GM19099 (cell line): Measurements from ENCODE around the gene PROSER1.
A peak's percentile ranks its signal among the peaks of the same experiment; 100 is the strongest.

ENCODE experiments used
- POLR2A ChIP-seq: IDR thresholded peaks from 3 replicates; pipeline ENCODE4 v1.6.1; 2011; ENCODE audit warnings: low read depth; ENCODE audit not compliant: insufficient read length; ENCODE audit errors: extremely low read depth

Gene PROSER1

DNA sequence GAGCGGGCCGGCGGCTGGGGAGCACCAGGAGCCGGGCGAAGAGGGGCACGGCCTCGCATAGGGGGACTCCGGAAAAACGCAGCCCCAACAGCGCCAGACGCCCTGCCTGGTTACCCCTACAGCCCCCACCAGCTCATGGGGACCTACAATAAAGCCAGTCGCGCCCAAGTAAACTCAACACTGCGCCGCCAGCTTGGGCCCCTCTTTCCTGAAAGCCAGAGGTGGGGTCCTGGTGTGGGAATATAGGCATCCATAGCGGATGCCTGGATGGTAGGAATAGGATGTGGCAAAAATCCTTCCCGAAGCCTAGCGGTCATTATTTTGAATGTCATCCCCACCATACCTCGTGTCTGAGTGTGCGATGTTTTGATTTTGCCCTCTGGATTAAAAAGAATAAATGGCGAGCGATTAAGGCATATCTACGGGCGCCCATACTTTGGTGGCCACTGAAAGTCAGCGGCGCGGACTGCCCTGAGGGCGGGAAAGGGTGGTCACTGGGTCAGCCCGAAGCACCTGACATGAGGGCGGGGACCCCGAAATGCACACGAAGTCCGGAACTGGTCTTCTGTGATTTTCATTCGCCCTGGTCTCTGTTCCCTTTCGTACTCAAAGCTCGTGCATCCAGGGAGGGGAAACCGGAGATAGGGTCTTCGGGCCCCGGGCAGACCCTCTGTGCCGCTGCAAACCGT, at the start of gene PROSER1, which contains the start of gene NHLRC3:
PROSER1 (minus strand) TSS at position 210 of the 689 bp plus-strand sequence. CDS start 847 bp downstream, outside the sequence.
NHLRC3 (plus strand) TSS at position 577 of the 689 bp plus-strand sequence. CDS start 184 bp downstream, outside the sequence.
- peak; percentile 67 for TF ChIP-seq POLR2A

DNA sequence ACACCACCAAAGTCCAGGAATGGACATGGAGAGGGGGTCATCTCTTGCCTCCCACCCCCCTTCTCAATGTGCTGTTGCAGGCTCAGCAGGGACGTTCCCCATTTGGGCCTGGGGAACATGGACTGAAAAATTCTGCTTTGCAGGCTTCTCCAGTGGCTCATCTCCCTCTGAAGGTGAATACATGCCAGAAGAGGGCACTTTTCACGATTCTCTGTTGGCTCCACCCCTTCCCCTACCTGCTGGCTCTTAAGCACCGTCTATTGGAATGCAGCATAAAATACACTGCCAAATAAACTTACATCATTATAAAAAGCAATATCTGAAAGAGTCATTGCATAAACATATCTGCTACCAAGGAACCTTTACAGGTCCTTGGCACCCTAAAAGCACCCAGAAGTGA, 36.1 kb upstream of the PROSER1 start:
- no peak for TF ChIP-seq POLR2A

DNA sequence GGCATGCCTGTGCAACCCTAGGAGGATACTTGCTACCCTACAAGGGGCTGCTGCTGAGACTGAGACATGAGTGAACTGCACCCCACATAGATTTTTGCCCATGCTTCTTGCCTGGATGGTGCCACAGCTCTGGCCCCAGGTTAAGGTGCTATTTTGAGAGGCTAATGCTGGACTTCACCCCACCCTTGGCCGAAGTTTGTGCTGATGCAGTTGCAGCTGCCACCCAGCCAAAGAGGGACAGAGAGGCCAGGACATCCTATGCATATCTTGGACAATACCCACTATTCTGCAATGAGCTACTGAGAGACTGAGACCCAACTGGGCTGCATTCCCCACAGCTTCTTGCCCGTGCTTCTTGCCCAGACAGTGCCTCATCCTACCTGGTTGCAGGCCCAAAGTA, 35.0 kb upstream of the PROSER1 start:
- no peak for TF ChIP-seq POLR2A

DNA sequence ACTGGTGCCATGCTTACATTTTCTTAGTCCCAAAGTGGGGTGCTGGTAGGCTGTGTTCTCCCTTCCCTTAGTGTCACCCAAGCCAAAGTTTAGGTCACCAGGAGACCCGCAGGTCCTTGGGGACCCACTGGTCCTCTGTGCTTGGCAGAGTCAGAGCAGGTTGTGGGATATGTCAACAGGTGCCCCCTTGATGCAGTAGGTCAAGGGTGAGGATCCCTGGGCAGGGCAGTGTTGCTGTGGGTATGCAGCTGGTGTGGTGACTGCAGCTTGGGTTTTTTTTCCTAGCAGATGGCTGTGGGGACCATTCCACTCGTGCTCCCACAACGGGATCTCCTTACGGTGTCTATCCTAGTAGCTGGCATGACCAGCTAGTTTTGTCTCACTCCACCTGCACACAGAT, 24.1 kb upstream of the PROSER1 start:
- no peak for TF ChIP-seq POLR2A

DNA sequence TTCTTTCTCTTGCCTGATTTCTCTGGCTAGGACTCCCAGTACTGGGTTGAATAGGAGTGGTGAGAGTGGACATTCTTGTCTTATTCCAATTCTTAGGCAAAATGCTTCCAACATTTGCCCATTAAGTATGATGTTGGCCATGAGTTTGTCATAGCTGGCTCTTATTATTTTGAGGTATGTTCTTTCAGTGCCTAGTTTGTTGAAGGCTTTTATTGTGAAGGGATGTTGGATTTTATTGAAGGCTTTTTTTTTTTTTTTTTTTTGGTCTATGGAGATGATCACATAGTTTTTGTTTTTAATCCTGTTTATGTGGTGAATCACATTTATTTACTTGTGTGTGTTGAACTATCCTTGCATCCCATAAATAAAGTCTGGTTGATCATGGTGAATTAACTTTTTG, 20.2 kb upstream of the PROSER1 start:
- no peak for TF ChIP-seq POLR2A

DNA sequence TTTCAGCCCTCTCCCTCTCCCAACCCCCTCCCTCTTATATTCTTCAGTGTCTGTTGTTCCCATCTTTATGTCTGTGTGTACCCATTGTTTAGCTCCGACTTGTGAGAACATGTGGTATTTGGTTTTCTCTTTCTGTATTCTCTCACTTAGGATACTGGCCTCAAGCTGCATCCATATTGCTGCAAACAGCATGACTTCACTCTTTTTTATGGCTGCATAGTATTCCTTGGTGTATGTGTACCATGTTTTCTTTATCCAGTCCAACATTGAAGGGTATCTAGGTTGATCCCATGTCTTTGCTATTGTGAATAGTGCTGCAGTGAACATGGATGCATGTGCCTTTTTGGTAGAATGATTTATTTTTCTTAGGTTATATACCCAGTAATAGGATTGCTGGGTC, 18.1 kb upstream of the PROSER1 start:
- TF ChIP-seq POLR2A, result no peak

DNA sequence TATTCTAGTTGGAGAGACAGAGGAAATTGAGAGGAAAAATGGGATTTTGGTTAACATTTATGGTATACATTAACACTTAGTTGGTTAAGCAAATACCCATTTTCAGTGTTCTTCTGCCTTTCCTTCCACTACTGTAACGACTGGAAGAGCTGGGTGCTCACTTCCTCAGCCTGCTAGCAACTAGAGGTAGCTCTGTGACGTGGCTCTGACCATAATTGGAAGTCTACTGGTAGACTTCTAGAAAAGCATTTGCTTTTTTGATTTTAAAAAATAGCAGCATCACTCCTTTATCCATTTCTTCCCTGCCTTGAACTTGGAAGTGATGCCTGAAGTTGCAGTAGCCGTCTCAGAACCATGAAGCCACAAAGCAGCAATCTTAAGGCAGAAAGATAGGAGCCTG, 16.2 kb upstream of the PROSER1 start:
- no peak for TF ChIP-seq POLR2A

DNA sequence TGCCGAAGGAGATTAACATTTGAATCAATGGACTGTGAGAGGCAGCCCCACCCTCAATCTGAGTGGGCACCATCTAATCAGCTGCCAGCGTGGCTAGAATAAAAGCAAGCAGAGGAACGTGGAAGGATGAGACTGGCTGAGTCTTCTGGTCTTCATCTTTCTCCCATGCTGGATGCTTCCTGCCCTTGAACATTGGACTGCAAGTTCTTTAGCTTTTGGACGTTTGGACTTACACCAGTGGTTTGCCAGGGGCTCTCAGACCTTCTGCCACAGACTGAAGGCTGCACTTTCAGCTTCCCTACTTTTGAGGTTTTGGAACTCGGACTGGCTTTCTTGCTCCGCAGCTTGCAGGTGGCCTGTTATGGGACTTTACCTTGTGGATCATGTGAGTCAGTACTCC, 15.1 kb upstream of the PROSER1 start:
- TF ChIP-seq POLR2A, result no peak

DNA sequence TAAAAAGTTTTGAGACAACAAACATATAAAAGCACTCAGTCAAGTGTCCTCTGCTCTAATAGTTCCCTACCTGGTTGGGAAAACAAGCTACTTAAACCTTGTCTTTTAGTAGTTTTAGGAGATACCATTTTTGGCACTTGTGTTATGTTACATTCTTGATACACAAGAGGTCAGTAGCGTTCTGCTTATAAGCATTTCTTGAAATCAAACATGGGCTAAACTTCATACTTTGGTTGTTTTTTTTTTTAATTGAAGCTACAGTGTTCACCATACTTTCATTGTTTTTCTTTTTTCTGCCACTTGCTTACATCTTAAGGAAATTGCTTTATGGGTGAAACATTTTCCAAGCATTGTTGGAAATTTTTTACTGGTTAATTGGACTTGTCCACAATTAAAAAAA, 13.3 kb upstream of the PROSER1 start:
- no peak for TF ChIP-seq POLR2A

DNA sequence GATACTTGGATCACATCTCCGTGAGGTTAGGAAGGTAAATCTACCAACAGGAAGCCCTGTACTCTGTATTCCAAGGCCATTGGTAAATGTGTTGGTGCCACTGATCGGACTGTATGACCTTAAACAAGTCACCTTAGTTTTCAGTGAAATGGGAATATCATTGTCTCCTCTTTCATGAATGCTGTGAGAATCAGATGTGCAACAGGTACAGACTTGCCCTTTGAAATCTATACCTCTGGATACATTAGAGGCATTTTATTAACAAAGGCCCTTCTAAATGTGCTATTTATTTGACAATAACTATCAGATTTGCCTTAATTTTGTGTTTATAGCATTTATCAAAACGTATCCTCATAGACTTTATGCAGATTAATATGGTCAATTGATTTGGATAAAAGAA, 11.4 kb upstream of the PROSER1 start:
- no peak for TF ChIP-seq POLR2A

DNA sequence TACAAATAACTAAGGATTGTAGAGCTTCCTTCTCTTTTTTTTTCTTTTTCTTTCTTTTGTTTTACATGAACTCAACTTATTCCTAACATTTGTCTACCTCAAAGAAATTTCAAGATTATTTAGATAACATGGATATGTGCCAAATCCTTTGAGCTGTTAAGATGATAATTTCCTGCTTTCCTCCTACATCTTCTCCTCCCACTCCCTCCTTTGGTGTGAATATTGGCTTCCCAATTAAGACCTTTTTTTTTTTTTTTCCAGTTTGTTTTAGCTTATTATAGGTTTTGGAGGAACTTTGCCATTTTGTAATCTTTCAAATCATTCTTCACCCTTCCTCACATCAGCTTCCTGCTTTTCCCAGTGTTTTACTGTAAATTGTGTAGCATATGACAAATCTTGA, 10.9 kb upstream of the PROSER1 start:
- no peak for TF ChIP-seq POLR2A

DNA sequence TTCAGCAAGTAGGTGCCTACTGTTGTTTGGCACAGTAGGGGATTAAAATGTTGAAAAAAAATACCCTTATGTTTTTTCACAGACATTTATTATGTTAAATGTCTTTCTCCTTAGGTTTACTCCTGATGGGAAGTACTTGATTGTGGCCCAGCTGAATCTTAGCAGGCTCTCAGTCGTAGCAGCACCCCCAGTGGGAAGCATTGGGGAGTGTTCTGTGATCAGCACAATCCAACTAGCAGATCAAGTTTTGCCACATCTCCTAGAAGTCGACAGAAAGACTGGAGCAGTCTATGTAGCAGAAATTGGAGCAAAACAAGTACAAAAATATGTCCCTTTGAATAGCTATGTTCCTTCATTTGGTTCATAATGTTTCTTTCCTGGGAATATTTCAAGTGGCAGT, 9.7 kb upstream of the PROSER1 start:
- no peak for TF ChIP-seq POLR2A

DNA sequence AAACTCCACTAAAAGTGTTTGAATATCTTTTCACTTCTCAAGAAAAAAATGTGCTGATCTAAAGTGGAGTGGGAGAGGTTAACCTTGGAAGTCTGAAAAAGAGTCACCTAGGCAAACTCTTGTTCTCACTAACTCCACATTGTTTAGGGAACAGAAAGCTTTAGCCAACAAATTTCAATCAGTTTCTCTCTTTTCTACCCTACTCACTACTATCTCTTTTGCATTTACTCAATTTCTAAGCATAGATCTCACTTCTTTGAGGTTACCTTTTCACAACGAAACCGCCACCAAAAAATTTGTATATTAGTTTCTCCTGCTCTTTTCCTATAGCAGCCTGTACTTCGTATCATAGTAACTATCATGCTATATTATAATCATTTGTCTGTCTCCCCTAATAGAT, 6.6 kb upstream of the PROSER1 start:
- no peak for TF ChIP-seq POLR2A

DNA sequence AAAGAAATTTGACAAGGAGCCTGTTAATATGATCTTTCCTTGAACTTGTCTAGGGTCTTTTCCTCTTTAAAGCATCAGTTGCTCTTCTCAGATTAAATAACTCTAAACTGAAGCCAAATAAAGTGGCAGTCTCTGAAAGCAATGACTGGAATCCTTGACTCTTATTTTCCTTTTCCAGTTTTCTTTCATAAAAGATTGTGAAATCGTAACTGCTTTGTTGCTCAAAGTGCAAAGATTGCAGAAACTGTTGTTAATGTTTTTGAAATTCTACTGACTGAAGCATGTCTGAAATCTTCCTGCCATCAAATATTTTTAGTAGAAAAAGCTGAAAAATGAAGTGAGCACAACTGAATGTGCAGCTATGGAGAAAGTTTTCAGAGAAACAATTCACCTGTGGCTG, 2.3 kb upstream of the PROSER1 start:
- TF ChIP-seq POLR2A, result no peak

DNA sequence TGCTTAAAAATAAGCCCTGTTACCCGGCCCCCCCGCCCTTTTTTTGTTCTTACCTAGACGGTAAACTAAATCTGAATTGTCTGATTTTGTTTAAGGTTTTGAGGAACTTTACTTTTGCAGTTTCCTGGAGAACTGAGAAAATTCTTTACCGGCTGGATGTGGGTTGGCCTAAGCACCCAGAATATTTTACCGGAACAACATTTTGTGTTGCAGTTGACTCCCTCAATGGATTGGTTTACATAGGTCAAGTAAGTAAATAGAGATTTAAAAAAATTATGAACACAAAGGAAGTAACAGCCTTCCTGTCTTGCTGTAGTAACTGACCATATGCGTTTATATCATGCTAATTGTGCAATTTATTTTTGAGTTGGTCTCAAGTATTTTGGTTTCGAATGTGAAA, 1.2 kb upstream of the PROSER1 start:
- TF ChIP-seq POLR2A, result no peak

DNA sequence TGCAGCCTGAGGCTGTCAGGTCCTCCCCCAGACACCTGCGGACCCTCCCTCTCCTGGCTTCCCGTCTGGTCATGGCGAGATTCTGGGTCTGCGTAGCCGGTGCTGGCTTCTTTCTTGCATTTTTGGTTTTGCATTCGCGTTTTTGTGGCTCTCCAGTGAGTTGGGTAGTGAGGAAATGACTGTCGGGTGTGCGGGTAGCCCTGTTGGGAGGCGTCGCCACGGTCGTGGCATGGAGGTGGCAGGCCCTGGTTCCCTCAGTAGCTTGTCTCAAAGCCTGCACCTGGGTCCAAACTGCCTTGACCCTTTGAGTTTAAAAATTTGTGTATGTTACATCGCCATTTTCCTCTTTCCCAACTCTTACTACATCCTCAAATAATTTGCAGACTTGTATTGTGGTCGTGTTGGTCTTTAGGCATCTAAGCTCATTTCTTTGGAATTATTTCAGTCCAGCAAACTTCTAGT, 711 bp upstream of the PROSER1 start:
- peak; percentile 52 for TF ChIP-seq POLR2A

DNA sequence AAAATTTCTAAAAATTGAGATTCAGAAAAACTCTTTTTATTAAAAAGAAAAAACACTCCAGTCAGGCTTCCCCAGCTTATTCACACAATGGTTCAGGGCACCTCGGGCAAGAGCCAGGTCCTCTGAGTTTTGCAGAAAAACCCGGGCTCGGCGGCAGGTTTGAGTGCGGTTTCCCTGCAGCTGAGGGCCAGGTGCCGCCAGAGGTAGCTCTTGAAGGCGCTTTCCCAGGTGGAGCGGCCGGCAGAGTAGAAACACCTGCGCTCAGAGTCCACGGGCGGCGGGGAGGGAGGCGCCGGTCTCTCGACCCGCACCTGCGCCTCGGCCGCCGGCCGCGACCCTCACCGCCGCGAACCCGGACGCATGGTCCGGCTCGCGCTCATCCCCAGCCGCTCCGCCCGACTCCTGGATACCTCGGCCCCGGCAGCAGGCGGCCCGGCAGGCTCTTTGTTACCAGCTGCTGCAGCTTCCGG, 444 bp downstream of the PROSER1 start:
- TF ChIP-seq POLR2A, result no peak
